Measurements from ENCODE around the gene ATP4A.

The ATP4A gene

GRCh38 chr19:35565016-35565856 is 1.8 kb upstream of the ATP4A start:
- DNase-seq, result no peak

- no peak for DNase-seq
These were observed 682 bp downstream of the ATP4A start for GRCh38 chr19:35562776-35563175.

- DNase-seq, result no peak
These were observed 1.1 kb downstream of the ATP4A start for GRCh38 chr19:35562336-35562735.

DNA sequence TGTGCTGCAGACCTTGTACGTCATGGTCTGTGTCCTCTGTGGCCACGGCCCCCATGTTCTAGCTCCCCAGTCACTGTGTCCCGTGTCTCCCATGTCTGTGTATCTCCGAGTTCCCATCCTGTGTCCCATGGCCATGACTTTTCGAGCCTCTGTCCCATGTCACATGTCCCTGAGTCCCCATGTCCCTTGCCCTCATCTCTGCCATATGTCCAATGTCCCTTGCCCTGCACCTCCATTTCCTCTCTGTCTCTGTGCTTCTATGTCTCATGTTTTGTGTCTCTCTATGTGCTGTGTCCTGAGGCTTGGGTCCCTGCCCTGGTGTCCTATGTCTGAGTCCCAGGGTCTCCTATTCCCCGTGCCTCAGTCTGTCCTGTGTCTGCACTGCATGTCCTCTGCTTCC is 2.0 kb downstream of the ATP4A start:
- no peak for DNase-seq

- DNase-seq, result no peak
These were observed 2.8 kb downstream of the ATP4A start for GRCh38 chr19:35560677-35561076.

DNA sequence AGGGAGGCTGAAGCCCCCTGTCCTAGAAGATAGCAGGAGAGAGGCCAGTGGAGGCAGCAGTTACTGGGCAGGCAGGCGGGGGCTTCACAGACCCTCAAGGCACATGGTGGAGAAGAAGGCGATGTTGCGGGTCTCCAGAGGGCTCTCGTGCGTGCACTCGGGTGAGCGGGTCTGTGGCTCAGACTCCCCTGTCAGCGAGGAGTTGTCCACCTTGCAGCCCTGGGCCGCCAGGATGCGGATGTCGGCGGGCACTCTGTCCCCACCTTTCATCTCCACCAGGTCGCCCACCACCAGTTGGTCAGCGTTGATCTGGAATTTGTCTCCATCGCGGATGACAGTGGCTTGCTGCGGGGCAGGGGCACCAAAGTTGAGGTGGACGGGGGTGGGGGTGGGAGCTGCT is 3.2 kb downstream of the ATP4A start:
- no peak for DNase-seq

- no peak for DNase-seq
These were observed 3.7 kb downstream of the ATP4A start for GRCh38 chr19:35559781-35560180.

DNA sequence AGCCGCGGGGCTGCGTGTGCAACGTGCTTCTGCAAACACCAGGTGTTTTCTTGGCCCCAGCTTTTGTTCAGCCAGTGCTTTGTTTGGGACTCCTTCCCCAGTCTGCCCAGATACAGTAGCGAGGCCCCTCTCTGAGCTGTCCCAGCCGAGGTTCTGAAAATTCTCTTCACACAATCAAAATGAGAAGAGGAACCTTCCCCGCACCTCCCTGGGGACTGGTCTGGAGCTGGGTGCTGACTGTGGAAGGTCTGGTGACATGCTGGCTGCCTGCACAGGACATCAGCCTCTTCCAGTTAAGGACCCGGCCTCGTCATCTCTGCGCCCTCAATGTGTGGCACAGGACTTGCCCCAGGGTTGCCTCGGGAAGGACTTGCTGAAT is 4.2 kb downstream of the ATP4A start:
- DNase-seq, result no peak

GRCh38 chr19:35558400-35559280 is 4.8 kb downstream of the ATP4A start:
- no peak for DNase-seq

DNA sequence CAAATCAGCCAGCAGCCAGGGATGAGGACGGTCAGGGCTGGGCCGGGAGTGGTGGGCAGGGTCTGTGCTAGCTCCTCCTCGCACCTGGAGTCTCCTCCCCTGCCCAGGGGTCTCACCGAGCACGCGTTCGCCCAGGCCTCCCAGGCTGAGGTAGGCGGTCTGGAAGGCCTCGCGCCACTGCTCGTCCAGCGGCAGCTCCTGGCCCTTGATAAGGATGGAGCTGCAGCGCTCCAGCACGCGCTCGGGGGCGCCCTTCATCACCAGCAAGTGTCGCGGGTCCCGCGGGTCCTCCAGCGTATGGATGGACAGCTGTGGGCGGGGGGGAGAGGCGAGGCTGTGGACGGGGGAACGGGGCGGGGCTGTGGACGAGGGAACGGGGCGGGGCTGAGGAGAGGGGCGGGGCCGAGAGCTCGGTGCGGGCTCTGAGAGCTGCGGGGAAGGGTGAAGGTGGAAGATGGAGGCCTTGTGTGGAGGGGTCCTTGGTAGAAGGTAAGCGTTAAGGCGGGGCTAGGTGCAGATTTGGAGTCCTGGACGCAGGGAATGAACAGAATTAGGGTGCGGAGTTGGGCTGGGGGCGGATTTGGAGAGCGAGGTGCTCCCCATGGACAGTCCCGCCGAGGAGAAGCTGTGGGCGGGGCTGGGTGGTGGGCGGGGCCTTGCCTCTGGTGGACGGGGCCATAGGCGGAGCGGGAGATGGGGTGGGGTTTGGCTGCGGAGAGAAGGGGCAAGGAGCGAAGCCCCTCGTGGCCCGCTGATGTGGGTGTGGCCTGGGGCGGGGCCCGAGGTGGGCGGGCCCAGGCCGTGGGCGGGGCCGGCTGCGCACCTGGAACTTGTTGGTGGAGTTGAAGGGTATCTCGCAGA is 5.7 kb downstream of the ATP4A start:
- DNase-seq, result peak in 1 of 2 donors; percentile 15

GRCh38 chr19:35556846-35557538 is 6.5 kb downstream of the ATP4A start:
- DNase-seq, result no peak

DNA sequence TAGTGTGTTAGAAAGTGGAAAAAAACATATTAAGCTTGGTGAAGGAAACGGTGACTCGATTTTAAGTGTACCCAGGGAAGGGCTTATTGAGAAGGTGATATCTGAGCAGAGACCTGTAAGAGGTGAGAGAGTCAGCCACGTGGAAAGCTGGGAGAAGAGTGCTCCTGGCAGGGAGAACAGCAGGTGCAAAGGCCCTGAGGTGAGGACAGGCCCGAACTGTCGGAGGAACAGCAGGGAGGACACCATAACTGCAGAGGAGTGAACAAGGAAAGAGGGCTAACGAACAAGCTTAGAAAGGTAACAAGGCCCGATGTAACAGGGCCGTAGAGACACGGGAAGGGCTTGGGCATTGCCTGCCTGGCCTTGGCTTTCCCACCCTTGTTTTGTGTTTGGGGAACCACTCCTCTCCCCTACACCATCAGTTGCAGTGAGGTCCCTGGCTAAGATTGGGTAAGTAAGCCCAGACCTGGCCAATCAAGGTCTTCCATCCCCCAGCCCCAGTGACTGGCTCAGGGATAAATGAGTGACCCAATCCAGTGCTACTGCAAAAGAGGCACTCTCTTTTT is 7.3 kb downstream of the ATP4A start:
- no peak for DNase-seq

DNA sequence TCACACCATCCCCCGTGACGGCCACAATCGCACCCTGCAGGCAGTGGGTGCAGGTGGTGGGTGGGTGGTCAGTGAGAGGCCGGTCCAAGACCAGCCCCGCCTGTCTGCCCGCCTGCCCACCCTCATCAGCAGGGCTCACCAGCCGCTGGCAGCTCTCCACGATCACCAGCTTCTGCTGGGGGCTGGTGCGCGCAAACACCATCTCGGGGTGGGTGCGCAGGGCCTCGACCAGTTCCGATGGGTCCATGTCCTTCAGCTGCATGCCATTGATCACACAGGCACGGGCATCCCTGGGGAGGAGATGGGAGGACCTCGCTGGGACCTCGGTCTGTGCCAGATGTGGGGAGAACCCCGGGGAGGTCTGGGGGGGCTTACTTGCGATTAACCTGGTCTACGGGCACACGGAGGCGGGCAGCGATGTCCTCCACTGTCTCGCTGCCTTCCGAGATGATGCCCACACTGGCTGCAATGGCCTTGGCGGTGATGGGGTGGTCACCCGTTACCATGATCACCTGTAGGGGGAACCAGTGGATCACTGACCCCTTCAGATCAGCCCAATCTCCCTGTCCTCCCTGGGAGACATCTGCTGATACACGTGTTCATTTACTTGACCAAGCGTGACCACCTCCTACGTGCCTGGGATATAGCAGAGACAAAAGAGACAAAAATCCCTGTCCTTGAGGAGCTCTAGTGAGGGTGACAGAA is 8.0 kb downstream of the ATP4A start:
- no peak for DNase-seq

DNA sequence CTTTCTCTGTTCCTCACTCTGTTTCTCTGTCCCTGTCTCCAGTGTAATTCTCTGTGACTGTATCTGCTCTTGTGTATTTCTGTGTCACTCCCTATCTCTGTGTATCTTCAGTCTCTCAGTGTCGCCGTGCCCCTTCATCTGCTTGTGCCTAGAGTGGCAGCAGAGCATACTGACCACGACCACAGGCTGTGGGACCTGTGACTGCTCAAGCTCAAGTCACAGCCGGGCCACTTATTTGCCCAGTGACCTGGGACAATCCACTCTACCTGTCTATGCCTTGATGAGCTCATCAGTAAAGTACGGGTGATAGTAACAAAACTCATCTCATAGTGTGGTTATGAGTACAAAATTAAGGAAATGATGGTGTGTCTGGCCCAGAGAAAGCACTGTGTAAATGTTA is 9.4 kb downstream of the ATP4A start:
- DNase-seq, result no peak

GRCh38 chr19:35553385-35554000 is 10.0 kb downstream of the ATP4A start:
- DNase-seq, result no peak

- DNase-seq, result no peak
These were observed 10.7 kb downstream of the ATP4A start for GRCh38 chr19:35552534-35553384.

GRCh38 chr19:35551091-35551810 is 12.2 kb downstream of the ATP4A start:
- DNase-seq, result no peak

GRCh38 chr19:35549879-35550523 is 13.5 kb downstream of the ATP4A start:
- no peak for DNase-seq
